K562 (cell line): ENCODE results near the gene KAT6B.

ENCODE experiments used
- CBX3 ChIP-seq, 2 experiments: IDR thresholded peaks; 1 replicate in 1 of 2; 2 replicates in 1 of 2; pipeline ENCODE4 v1.6.1; 2012; ENCODE audit warnings: inconsistent platforms in 2 of 2, low read length in 2 of 2, borderline replicate concordance in 1 of 2, control low read depth in 1 of 2
- EZH2 ChIP-seq: IDR thresholded peaks from 2 replicates; pipeline ENCODE4 v1.6.1; 2012; ENCODE audit warnings: low read depth, mild to moderate bottlenecking, inconsistent platforms, low read length, borderline replicate concordance
- GABPA ChIP-seq: fragments of 200-800 bp; sonication (Bioruptor generic); conservative IDR thresholded peaks from 2 replicates; pipeline ENCODE4 v1.6.1; 2016; ENCODE audit warnings: low read depth, missing genetic modification characterization, missing compliant biosample characterization
- LEF1 ChIP-seq: fragments of 450-650 bp; IDR thresholded peaks from 2 replicates; pipeline ENCODE4 v1.6.1; 2016; ENCODE audit warnings: mild to moderate bottlenecking
- POLR2A ChIP-seq: fragments of 450-650 bp; conservative IDR thresholded peaks from 2 replicates; pipeline ENCODE4 v1.6.1; 2016
- SIN3A ChIP-seq, 2 experiments: fragments of 150-350 bp in 1 of 2; IDR thresholded peaks; 2 replicates each; pipeline ENCODE4 v1.6.1; 2011 to 2016; ENCODE audit warnings: borderline replicate concordance in 2 of 2, low read depth in 2 of 2, low read length in 2 of 2, mild to moderate bottlenecking in 2 of 2, moderate library complexity in 2 of 2; ENCODE audit not compliant: control insufficient read depth in 1 of 2
- ZC3H8 ChIP-seq: fragments of 450-650 bp; IDR thresholded peaks from 2 replicates; pipeline ENCODE4 v1.6.1; 2017
- TF ChIP-seq, protein P1 (sequence below), 3 experiments: IDR thresholded peaks in 2 of 3; conservative IDR thresholded peaks in 1 of 3; 2 replicates each; pipeline ENCODE4 v1.5.1; 2011 to 2012; ENCODE audit warnings: low read length in 3 of 3, mild to moderate bottlenecking in 3 of 3, control low read depth in 2 of 3, improper control_type of control experiment in 1 of 3, inconsistent platforms in 1 of 3, low read depth in 1 of 3, mixed read lengths in 1 of 3, moderate library complexity in 1 of 3; ENCODE audit not compliant: insufficient read depth in 2 of 3
- TF ChIP-seq, protein P2 (sequence below): fragments of 150-350 bp; IDR thresholded peaks from 2 replicates; pipeline ENCODE4 v1.6.1; 2014; ENCODE audit warnings: low read depth, mild to moderate bottlenecking, low read length, borderline replicate concordance
- TF ChIP-seq, protein P3 (sequence below): IDR thresholded peaks from 3 replicates; pipeline ENCODE4 v1.6.1; 2011; ENCODE audit warnings: borderline replicate concordance, mild to moderate bottlenecking; ENCODE audit not compliant: insufficient read length, insufficient read depth
- TF ChIP-seq, protein P4 (sequence below): sonication (generic); formaldehyde crosslinking; IDR thresholded peaks from 2 replicates; pipeline ENCODE4 v1.9.0; 2022; ENCODE audit warnings: mild to moderate bottlenecking, missing genetic modification reagents

DNA sequence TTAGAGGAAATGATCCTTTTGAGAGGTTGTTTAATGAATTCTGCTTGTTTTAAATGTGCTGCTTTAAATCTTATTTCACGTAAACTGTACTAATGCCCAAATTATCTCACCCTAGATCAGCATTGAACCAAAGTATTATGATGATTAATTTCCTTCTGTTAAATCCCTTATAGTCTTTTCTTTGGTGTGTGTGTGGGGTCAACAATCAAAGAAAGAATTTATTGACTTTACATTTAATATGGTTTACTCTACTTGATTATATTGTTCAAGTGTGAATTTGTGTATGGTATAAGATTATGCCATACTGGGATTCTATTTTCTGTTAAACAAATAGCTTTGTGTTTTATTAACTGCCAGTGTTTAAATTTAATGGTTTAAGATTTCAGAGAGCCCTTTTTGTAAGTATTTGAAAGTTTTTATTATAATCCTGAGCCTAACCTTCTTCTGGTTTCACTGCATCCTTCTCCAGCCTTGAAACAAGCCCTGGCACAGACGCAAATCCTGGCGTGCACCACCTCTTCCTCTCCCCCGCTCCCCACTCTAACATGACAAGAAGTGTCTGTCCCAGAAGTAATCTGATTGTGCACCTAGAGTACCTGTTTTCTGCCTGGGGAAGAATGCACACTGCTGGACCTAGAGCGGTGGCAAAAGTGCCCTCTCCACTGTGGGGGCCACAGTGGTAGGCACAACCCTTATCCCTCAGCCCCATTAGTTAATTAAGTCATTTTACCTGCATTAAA is 70.6 kb downstream of the KAT6B start:
- TF ChIP-seq, protein P1, sequence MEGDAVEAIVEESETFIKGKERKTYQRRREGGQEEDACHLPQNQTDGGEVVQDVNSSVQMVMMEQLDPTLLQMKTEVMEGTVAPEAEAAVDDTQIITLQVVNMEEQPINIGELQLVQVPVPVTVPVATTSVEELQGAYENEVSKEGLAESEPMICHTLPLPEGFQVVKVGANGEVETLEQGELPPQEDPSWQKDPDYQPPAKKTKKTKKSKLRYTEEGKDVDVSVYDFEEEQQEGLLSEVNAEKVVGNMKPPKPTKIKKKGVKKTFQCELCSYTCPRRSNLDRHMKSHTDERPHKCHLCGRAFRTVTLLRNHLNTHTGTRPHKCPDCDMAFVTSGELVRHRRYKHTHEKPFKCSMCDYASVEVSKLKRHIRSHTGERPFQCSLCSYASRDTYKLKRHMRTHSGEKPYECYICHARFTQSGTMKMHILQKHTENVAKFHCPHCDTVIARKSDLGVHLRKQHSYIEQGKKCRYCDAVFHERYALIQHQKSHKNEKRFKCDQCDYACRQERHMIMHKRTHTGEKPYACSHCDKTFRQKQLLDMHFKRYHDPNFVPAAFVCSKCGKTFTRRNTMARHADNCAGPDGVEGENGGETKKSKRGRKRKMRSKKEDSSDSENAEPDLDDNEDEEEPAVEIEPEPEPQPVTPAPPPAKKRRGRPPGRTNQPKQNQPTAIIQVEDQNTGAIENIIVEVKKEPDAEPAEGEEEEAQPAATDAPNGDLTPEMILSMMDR (IDR thresholded peaks at IDR 0.05 in 2 of 3, conservative IDR thresholded peaks at IDR 0.05 in 1 of 3; ENCODE audit: insufficient read depth in 2 of 3, low read depth in 1 of 3, low read length in 3 of 3) = no peak
- TF ChIP-seq POLR2A (no peak), EZH2 (no peak), GABPA (tag) (no peak), LEF1 (no peak), CBX3 (IDR thresholded peaks at IDR 0.05; ENCODE audit: borderline replicate concordance in 1 of 2, low read length in 2 of 2) (no peak), ZC3H8 (no peak), SIN3A (IDR thresholded peaks at IDR 0.05; ENCODE audit: borderline replicate concordance in 2 of 2, control insufficient read depth in 1 of 2, low read depth in 2 of 2, low read length in 2 of 2) (no peak)
- TF ChIP-seq, protein P2, sequence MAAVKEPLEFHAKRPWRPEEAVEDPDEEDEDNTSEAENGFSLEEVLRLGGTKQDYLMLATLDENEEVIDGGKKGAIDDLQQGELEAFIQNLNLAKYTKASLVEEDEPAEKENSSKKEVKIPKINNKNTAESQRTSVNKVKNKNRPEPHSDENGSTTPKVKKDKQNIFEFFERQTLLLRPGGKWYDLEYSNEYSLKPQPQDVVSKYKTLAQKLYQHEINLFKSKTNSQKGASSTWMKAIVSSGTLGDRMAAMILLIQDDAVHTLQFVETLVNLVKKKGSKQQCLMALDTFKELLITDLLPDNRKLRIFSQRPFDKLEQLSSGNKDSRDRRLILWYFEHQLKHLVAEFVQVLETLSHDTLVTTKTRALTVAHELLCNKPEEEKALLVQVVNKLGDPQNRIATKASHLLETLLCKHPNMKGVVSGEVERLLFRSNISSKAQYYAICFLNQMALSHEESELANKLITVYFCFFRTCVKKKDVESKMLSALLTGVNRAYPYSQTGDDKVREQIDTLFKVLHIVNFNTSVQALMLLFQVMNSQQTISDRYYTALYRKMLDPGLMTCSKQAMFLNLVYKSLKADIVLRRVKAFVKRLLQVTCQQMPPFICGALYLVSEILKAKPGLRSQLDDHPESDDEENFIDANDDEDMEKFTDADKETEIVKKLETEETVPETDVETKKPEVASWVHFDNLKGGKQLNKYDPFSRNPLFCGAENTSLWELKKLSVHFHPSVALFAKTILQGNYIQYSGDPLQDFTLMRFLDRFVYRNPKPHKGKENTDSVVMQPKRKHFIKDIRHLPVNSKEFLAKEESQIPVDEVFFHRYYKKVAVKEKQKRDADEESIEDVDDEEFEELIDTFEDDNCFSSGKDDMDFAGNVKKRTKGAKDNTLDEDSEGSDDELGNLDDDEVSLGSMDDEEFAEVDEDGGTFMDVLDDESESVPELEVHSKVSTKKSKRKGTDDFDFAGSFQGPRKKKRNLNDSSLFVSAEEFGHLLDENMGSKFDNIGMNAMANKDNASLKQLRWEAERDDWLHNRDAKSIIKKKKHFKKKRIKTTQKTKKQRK = no peak
- TF ChIP-seq, protein P3, sequence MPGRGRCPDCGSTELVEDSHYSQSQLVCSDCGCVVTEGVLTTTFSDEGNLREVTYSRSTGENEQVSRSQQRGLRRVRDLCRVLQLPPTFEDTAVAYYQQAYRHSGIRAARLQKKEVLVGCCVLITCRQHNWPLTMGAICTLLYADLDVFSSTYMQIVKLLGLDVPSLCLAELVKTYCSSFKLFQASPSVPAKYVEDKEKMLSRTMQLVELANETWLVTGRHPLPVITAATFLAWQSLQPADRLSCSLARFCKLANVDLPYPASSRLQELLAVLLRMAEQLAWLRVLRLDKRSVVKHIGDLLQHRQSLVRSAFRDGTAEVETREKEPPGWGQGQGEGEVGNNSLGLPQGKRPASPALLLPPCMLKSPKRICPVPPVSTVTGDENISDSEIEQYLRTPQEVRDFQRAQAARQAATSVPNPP = no peak
- TF ChIP-seq, protein P4, sequence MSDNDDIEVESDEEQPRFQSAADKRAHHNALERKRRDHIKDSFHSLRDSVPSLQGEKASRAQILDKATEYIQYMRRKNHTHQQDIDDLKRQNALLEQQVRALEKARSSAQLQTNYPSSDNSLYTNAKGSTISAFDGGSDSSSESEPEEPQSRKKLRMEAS = no peak
